Spleen (tissue), 11 donors: ENCODE data around the gene RDH8. TPM values are rescaled to one million over a fixed set of nuclear protein-coding genes. Genes with fewer than 3 reads are reported as not detected.

Experiments
- DNase-seq: peaks from one replicate; pipeline ENCODE4 v3.0.0-alpha.2; 2020
- H3K27ac ChIP-seq, 8 donors: fragments of 200-600 bp; sonication (generic) in 7 of 8; 1 replicate in 4 of 8; 2 replicates in 4 of 8; pipeline versions ENCODE4 v1.5.0 to v1.8.0; 2016 to 2021; ENCODE audit warnings: inconsistent platforms in 4 of 8, mild to moderate bottlenecking in 4 of 8, moderate library complexity in 1 of 8
- H3K27me3 ChIP-seq, 7 donors: fragments of 200-600 bp; sonication (generic) in 6 of 7; replicated peaks in 1 of 7; 1 replicate in 4 of 7; 2 replicates in 3 of 7; pipeline versions ENCODE4 v1.5.0 to v1.8.0; 2016 to 2021; ENCODE audit warnings: inconsistent platforms in 3 of 7, mild to moderate bottlenecking in 1 of 7
- H3K36me3 ChIP-seq, 6 donors: fragments of 200-600 bp; sonication (generic) in 5 of 6; 1 replicate in 4 of 6; 2 replicates in 2 of 6; pipeline versions ENCODE4 v1.5.0 to v1.8.0; 2016 to 2021; ENCODE audit warnings: inconsistent platforms in 2 of 6
- H3K4me1 ChIP-seq, 6 donors: fragments of 200-600 bp; sonication (generic) in 5 of 6; 1 replicate in 3 of 6; 2 replicates in 3 of 6; pipeline versions ENCODE4 v1.5.0 to v1.8.0; 2016 to 2021; ENCODE audit warnings: inconsistent platforms in 3 of 6
- H3K4me3 ChIP-seq, 8 donors: fragments of 200-600 bp; sonication (generic) in 7 of 8; 1 replicate in 4 of 8; 2 replicates in 4 of 8; pipeline versions ENCODE4 v1.5.0 to v1.8.0; 2016 to 2021; ENCODE audit warnings: inconsistent platforms in 4 of 8, mild to moderate bottlenecking in 4 of 8, moderate library complexity in 2 of 8
- H3K9me3 ChIP-seq, 8 donors: fragments of 200-600 bp; sonication (generic) in 7 of 8; 1 replicate in 4 of 8; 2 replicates in 4 of 8; pipeline versions ENCODE4 v1.5.0 to v1.8.0; 2016 to 2021; ENCODE audit warnings: inconsistent platforms in 4 of 8
- CTCF ChIP-seq, 11 experiments: fragments of 200-600 bp in 7 of 11; fragments of 450-650 bp in 4 of 11; sonication (generic) in 4 of 11; IDR thresholded peaks in 8 of 11; conservative IDR thresholded peaks in 3 of 11; 1 replicate in 7 of 11; 2 replicates in 4 of 11; pipeline versions ENCODE4 v1.4.0 to v1.8.0; 2016 to 2021; ENCODE audit warnings: antibody characterized with exemption in 11 of 11, inconsistent platforms in 4 of 11, mild to moderate bottlenecking in 1 of 11
- POLR2A ChIP-seq, 3 donors: fragments of 450-650 bp; IDR thresholded peaks; one replicate each; pipeline ENCODE4 v1.5.1; 2017; ENCODE audit warnings: antibody characterized with exemption in 3 of 3, mild to moderate bottlenecking in 1 of 3
- POLR2AphosphoS5 ChIP-seq, 3 donors: sonication (generic); formaldehyde crosslinking; IDR thresholded peaks; one replicate each; pipeline ENCODE4 v1.5.1; 2017; ENCODE audit warnings: antibody characterized with exemption in 3 of 3
- WGBS, 5 donors: extraction: QIAGEN DNeasy Blood & Tissue Kit in 3 of 5; methylation state at CpG; one replicate each; pipeline versions ENCODE4 v1.1.5 to v1.1.7; 2013 to 2018; 5-methylcytosine and 5-hydroxymethylcytosine counted together
- intact Hi-C: fragments of 100-400 bp; cut with DNase I; formaldehyde crosslinking; loops from one replicate; pipeline ENCODE4 v1.15.0; 2023; ENCODE audit warnings: low total_unique reads
- polyA plus RNA-seq, 3 donors: library from polyadenylated mRNA; stranded (reverse); fragments of 200-250 nt; gene quantifications; one replicate each; pipeline ENCODE4 v1.2.1, GENCODE V29; 2013
- total RNA-seq, 7 donors: library from RNA; depleted of rRNA in 3 of 7; stranded (reverse); fragments of >200 nt in 3 of 7; fragmentation: NEBNext Ultra II Directional in 4 of 7; extraction: Animal tissue kit (Norgen Biotek cat#: 25700) in 4 of 7; gene quantifications; one replicate each; pipeline versions ENCODE4 v1.1.0 to v1.2.1, GENCODE V29; 2016 to 2021
- donor health status: healthy with polysubstance abuse.
- donor health status: DM: no; HTN: no; CAD: no; lungs with moderate emphysema.
- donor health status: DM: no; HTN: no; CAD: no.
- donor health status: Bipolar disorder and iron deficiency.
- donor health status: healthy.
- donor health status: DM: no; HTN: no; CAD: no.
- donor health status: DM: yes; HTN: yes; CAD: no.

Gene RDH8
- total and polyA plus RNA-seq, 10 donors, result not detected

GRCh38 chr19:9991425-9992191 is 21.7 kb upstream of the RDH8 start:
- Histone ChIP-seq H3K9me3 (no peaks in the 10 kb centered on the region), H3K4me1 (no peaks in the 10 kb centered on the region), H3K4me3 (no peak overlapping the region), H3K36me3 (no peaks in the 10 kb centered on the region), H3K27me3 (peaks cover 0 to 10% (median 0%) of the 10 kb centered on the region in 7 donors), H3K27ac (no peak overlapping the region)
- no peak for DNase-seq
- TF ChIP-seq POLR2AphosphoS5 (IDR thresholded peaks at IDR 0.05) (no peak), CTCF (IDR thresholded peaks at IDR 0.05 in 8 of 11, conservative IDR thresholded peaks at IDR 0.05 in 3 of 11) (no peak), POLR2A (IDR thresholded peaks at IDR 0.05) (no peak)
- WGBS, 5 donors, result 62 to 78% (median 65%) methylated on average over 11 of the region's 11 CpGs
- intact Hi-C loops, result no loop called here

GRCh38 chr19:9995084-9995483 is 18.2 kb upstream of the RDH8 start:
- no peak for DNase-seq
- H3K27me3 ChIP-seq, result peaks cover 0 to 14% (median 0%) of the 10 kb centered on the region in 7 donors
- 64 to 74% (median 66%) methylated on average over 8 of the region's 8 CpGs for WGBS, 5 donors
- no peak for TF ChIP-seq POLR2A (IDR thresholded peaks at IDR 0.05)
- no peak for TF ChIP-seq CTCF (IDR thresholded peaks at IDR 0.05 in 8 of 11, conservative IDR thresholded peaks at IDR 0.05 in 3 of 11)
- TF ChIP-seq POLR2AphosphoS5 (IDR thresholded peaks at IDR 0.05), result no peak
- H3K4me1 ChIP-seq, result peaks cover 0 to 1% (median 0%) of the 10 kb centered on the region in 6 donors
- H3K27ac ChIP-seq, result no peak overlapping the region
- no peaks in the 10 kb centered on the region for H3K36me3 ChIP-seq
- no peaks in the 10 kb centered on the region for H3K9me3 ChIP-seq
- H3K4me3 ChIP-seq, result no peak overlapping the region
- intact Hi-C loops, result no loop called here

- Histone ChIP-seq H3K9me3 (no peaks in the 10 kb centered on the region), H3K4me3 (no peak overlapping the region), H3K27ac (no peak overlapping the region), H3K4me1 (peaks cover 0 to 7% (median 0%) of the 10 kb centered on the region in 6 donors), H3K27me3 (peaks cover 0 to 22% (median 0%) of the 10 kb centered on the region in 7 donors), H3K36me3 (no peaks in the 10 kb centered on the region)
- no peak for DNase-seq
- TF ChIP-seq POLR2AphosphoS5 (IDR thresholded peaks at IDR 0.05), result no peak
- 69 to 84% (median 75%) methylated on average over 7 of the region's 7 CpGs for WGBS, 5 donors
- intact Hi-C loops, result no loop called here
These were observed 17.3 kb upstream of the RDH8 start for GRCh38 chr19:9995999-9996398.

GRCh38 chr19:9996541-9996940 is 16.7 kb upstream of the RDH8 start:
- WGBS, 5 donors, result 52 to 73% (median 68%) methylated on average over 5 of the region's 5 CpGs
- intact Hi-C loops, result no loop called here
- no peak for TF ChIP-seq POLR2A (IDR thresholded peaks at IDR 0.05)
- no peak for TF ChIP-seq POLR2AphosphoS5 (IDR thresholded peaks at IDR 0.05)
- no peak for TF ChIP-seq CTCF (IDR thresholded peaks at IDR 0.05 in 8 of 11, conservative IDR thresholded peaks at IDR 0.05 in 3 of 11)
- peaks cover 0 to 7% (median 0%) of the 10 kb centered on the region in 6 donors for H3K4me1 ChIP-seq
- H3K4me3 ChIP-seq, result no peak overlapping the region
- DNase-seq, result no peak
- H3K27me3 ChIP-seq, result peaks cover 0 to 27% (median 0%) of the 10 kb centered on the region in 7 donors
- no peaks in the 10 kb centered on the region for H3K36me3 ChIP-seq
- H3K27ac ChIP-seq, result no peak overlapping the region
- H3K9me3 ChIP-seq, result no peaks in the 10 kb centered on the region
